HepG2 (cell line): ENCODE results near the gene TAS1R1. TPM values are rescaled to one million over a fixed set of nuclear protein-coding genes. Genes with fewer than 3 reads are reported as not detected.
A peak's percentile ranks its signal among the peaks of the same experiment; 100 is the strongest.

Experiments
- ADNP ChIP-seq: sonication (generic); formaldehyde crosslinking; IDR thresholded peaks from 2 replicates; pipeline ENCODE4 v1.4.0; 2020; ENCODE audit warnings: missing genetic modification reagents
- CCAR2 ChIP-seq: fragments of 200-400 bp; formaldehyde crosslinking; optimal IDR thresholded peaks from 2 replicates; pipeline ENCODE3; 2018; ENCODE audit warnings: low read depth, mild to moderate bottlenecking, low read length, moderate library complexity
- EEA1 ChIP-seq: sonication (generic); formaldehyde crosslinking; IDR thresholded peaks from 2 replicates; pipeline ENCODE4 v1.5.1; 2020; ENCODE audit warnings: mild to moderate bottlenecking, missing genetic modification reagents, borderline replicate concordance
- HCFC1 ChIP-seq: fragments of 150-350 bp; IDR thresholded peaks from 2 replicates; pipeline ENCODE4 v1.6.1; 2014; ENCODE audit warnings: low read depth, low read length
- KAT8 ChIP-seq: IDR thresholded peaks from 2 replicates; pipeline ENCODE4 v1.6.1; 2016; ENCODE audit warnings: missing genetic modification reagents, missing compliant biosample characterization
- KDM2A ChIP-seq: sonication (generic); formaldehyde crosslinking; IDR thresholded peaks from 2 replicates; pipeline ENCODE4 v1.4.0; 2020; ENCODE audit warnings: low read depth, missing genetic modification reagents, borderline replicate concordance
- KLF15 ChIP-seq: sonication (generic); formaldehyde crosslinking; IDR thresholded peaks from 2 replicates; pipeline ENCODE4 v1.8.1; 2023; ENCODE audit warnings: borderline replicate concordance, mild to moderate bottlenecking, inconsistent platforms, missing genetic modification reagents, mixed read lengths
- MTA1 ChIP-seq: sonication (generic); formaldehyde crosslinking; IDR thresholded peaks from 2 replicates; pipeline ENCODE4 v1.4.0; 2020; ENCODE audit warnings: missing genetic modification reagents, mild to moderate bottlenecking, borderline replicate concordance
- MXD4 ChIP-seq: IDR thresholded peaks from 2 replicates; pipeline ENCODE4 v1.6.1; 2016; ENCODE audit warnings: mild to moderate bottlenecking, missing biosample characterization, missing genetic modification reagents
- POLR2A ChIP-seq, 2 experiments: IDR thresholded peaks; 2 replicates each; pipeline ENCODE4 v1.6.1; 2011; ENCODE audit warnings: low read depth in 2 of 2, low read length in 2 of 2, mild to moderate bottlenecking in 1 of 2, moderate library complexity in 1 of 2; ENCODE audit not compliant: insufficient read depth in 1 of 2
- PRPF4 ChIP-seq: fragments of 200-400 bp; formaldehyde crosslinking; IDR thresholded peaks from 2 replicates; pipeline ENCODE4 v1.6.1; 2016; ENCODE audit warnings: low read length, low read depth; ENCODE audit not compliant: poor library complexity, severe bottlenecking
- PTBP1 ChIP-seq: fragments of 200-400 bp; formaldehyde crosslinking; IDR thresholded peaks from 2 replicates; pipeline ENCODE4 v1.6.1; 2018; ENCODE audit warnings: low read length, low read depth; ENCODE audit not compliant: poor library complexity, severe bottlenecking
- SRSF1 ChIP-seq: fragments of 200-400 bp; formaldehyde crosslinking; optimal IDR thresholded peaks from 2 replicates; pipeline ENCODE3; 2017; ENCODE audit warnings: mild to moderate bottlenecking, low read depth, low read length, moderate library complexity
- ZBTB7A ChIP-seq: sonication (generic); formaldehyde crosslinking; IDR thresholded peaks from 2 replicates; pipeline ENCODE4 v1.8.0; 2022; ENCODE audit warnings: mild to moderate bottlenecking, missing genetic modification reagents
- ZNF496 ChIP-seq: sonication (generic); formaldehyde crosslinking; IDR thresholded peaks from 2 replicates; pipeline ENCODE4 v1.8.1; 2023; ENCODE audit warnings: mild to moderate bottlenecking, moderate library complexity, missing genetic modification reagents; ENCODE audit not compliant: insufficient replicate concordance
- ZNF501 ChIP-seq: sonication (generic); formaldehyde crosslinking; IDR thresholded peaks from 2 replicates; pipeline ENCODE4 v1.5.1; 2020; ENCODE audit warnings: mild to moderate bottlenecking, moderate library complexity, missing genetic modification reagents
- ZNF768 ChIP-seq: sonication (generic); formaldehyde crosslinking; IDR thresholded peaks from 2 replicates; pipeline ENCODE4 v1.4.0; 2020; ENCODE audit warnings: missing genetic modification reagents
- ZNF776 ChIP-seq: sonication (generic); formaldehyde crosslinking; IDR thresholded peaks from 2 replicates; pipeline ENCODE4 v1.4.0; 2020; ENCODE audit warnings: mild to moderate bottlenecking, missing genetic modification reagents
- ZNF792 ChIP-seq: IDR thresholded peaks from 2 replicates; pipeline ENCODE4 v1.6.1; 2016
- polyA plus RNA-seq, 8 experiments: library from polyadenylated mRNA; depleted of rRNA in 3 of 8; stranded (reverse) in 7 of 8; unstranded in 1 of 8; fragments of >200 nt; fragmentation: Illumina TruSeq in 4 of 8; extraction: Trizol in 4 of 8; gene quantifications; 2 replicates each; pipeline versions ENCODE4 v1.2.1 to v1.2.3, GENCODE V29; 2011 to 2016; ENCODE audit warnings: low read depth in 4 of 8, missing spikeins in 1 of 8, mixed read lengths in 1 of 8; ENCODE audit not compliant: insufficient read depth in 1 of 8
- total RNA-seq, 5 experiments: library from RNA; depleted of rRNA; stranded (reverse); fragments of >200 nt; fragmentation: Illumina TruSeq; extraction: Trizol; gene quantifications; 2 replicates each; pipeline ENCODE4 v1.2.3, GENCODE V29; 2016; ENCODE audit warnings: low read depth in 1 of 5
- TF ChIP-seq, protein P1 (sequence below): sonication (generic); formaldehyde crosslinking; IDR thresholded peaks from 2 replicates; pipeline ENCODE4 v1.8.0; 2022; ENCODE audit warnings: missing genetic modification reagents, mild to moderate bottlenecking, borderline replicate concordance
- TF ChIP-seq, protein P2 (sequence below): sonication (generic); formaldehyde crosslinking; IDR thresholded peaks from 2 replicates; pipeline ENCODE4 v1.4.0; 2020; ENCODE audit warnings: missing genetic modification reagents
- TF ChIP-seq, protein P3 (sequence below): IDR thresholded peaks from 2 replicates; pipeline ENCODE4 v1.6.1; 2012; ENCODE audit warnings: inconsistent platforms
- TF ChIP-seq, protein P4 (sequence below): sonication (generic); formaldehyde crosslinking; IDR thresholded peaks from 2 replicates; pipeline ENCODE4 v1.4.0; 2020; ENCODE audit warnings: missing genetic modification reagents
- TF ChIP-seq, protein P5 (sequence below): IDR thresholded peaks from 2 replicates; pipeline ENCODE4 v1.6.1; 2018; ENCODE audit warnings: missing genetic modification reagents, mild to moderate bottlenecking, missing compliant biosample characterization

The TAS1R1 gene
- total and polyA plus RNA-seq, 2 of the 13 experiments (the other 11 are each of a cell fraction or from before 2014, with no cell fraction given) = 1.4 to 1.6 TPM

DNA sequence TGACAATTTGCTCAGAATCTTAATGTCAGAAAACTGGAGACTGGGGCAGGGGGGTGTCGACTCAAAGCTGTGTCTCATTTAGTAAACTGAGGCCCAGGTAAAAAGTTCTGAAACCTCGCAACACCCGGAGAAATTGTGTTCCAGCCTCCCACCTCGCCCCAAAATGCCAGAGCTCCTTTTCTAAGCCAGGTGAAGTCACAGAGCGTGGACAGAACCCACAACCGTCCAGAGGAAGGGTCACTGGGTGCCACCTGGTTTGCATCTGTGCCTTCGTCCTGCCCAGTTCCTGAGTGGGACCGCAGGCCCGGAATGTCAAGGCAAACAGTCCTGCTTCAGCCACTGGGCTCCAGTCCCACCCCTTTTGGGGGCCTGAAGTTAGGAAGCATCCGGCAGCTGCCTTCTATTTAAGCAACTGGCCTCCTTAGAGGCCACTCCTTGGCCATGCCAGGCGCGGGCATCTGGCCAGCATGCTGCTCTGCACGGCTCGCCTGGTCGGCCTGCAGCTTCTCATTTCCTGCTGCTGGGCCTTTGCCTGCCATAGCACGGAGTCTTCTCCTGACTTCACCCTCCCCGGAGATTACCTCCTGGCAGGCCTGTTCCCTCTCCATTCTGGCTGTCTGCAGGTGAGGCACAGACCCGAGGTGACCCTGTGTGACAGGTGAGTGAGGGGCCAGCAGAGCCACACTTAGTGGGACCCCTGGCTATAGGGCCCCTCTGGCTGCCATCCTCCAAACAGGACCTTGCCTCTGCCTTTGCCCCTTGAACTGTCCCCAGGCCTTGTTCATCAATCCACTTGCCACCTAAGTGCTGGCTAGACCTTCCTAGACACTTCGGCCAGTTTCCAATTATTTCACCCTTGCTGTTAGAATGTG lies at the start of gene TAS1R1 (continued):
- TF ChIP-seq ADNP (CRISPR knock-in tag) (no peak), ZBTB7A (CRISPR knock-in tag) (0 out of 2 replicates have a peak, but pooled peaks have one; percentile 36), MXD4 (CRISPR knock-in tag) (0 out of 2 replicates have a peak, but pooled peaks have one; percentile 23), KDM2A (CRISPR knock-in tag) (peak; percentile 20; the same call in 1 of the 2 replicates), HCFC1 (no peak), ZNF792 (CRISPR knock-in tag) (0 out of 2 replicates have a peak, but pooled peaks have one; percentile 36), ZNF501 (CRISPR knock-in tag) (peak; percentile 59; the same call in 1 of the 2 replicates), MTA1 (CRISPR knock-in tag) (peak; percentile 42; the same call in 1 of the 2 replicates), PRPF4 (no peak), CCAR2 (no peak), ZNF776 (no peak), KLF15 (no peak), EEA1 (CRISPR knock-in tag) (no peak), SRSF1 (peak; percentile 41), PTBP1 (no peak), POLR2A (IDR thresholded peaks at IDR 0.05; ENCODE audit: insufficient read depth in 1 of 2, low read depth in 2 of 2, low read length in 2 of 2) (no peak), ZNF496 (CRISPR knock-in tag) (no peak), KAT8 (0 out of 2 replicates have a peak, but pooled peaks have one; percentile 27), ZNF768 (CRISPR knock-in tag) (peak; percentile 57; the same call in 1 of the 2 replicates)
- TF ChIP-seq, protein P1, sequence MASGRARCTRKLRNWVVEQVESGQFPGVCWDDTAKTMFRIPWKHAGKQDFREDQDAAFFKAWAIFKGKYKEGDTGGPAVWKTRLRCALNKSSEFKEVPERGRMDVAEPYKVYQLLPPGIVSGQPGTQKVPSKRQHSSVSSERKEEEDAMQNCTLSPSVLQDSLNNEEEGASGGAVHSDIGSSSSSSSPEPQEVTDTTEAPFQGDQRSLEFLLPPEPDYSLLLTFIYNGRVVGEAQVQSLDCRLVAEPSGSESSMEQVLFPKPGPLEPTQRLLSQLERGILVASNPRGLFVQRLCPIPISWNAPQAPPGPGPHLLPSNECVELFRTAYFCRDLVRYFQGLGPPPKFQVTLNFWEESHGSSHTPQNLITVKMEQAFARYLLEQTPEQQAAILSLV (CRISPR knock-in tag) = no peak
- TF ChIP-seq, protein P2, sequence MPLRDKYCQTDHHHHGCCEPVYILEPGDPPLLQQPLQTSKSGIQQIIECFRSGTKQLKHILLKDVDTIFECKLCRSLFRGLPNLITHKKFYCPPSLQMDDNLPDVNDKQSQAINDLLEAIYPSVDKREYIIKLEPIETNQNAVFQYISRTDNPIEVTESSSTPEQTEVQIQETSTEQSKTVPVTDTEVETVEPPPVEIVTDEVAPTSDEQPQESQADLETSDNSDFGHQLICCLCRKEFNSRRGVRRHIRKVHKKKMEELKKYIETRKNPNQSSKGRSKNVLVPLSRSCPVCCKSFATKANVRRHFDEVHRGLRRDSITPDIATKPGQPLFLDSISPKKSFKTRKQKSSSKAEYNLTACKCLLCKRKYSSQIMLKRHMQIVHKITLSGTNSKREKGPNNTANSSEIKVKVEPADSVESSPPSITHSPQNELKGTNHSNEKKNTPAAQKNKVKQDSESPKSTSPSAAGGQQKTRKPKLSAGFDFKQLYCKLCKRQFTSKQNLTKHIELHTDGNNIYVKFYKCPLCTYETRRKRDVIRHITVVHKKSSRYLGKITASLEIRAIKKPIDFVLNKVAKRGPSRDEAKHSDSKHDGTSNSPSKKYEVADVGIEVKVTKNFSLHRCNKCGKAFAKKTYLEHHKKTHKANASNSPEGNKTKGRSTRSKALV (CRISPR knock-in tag) = no peak
- TF ChIP-seq, protein P3, sequence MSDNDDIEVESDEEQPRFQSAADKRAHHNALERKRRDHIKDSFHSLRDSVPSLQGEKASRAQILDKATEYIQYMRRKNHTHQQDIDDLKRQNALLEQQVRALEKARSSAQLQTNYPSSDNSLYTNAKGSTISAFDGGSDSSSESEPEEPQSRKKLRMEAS = peak; percentile 30; the same call in 1 of the 2 replicates
- TF ChIP-seq, protein P4, sequence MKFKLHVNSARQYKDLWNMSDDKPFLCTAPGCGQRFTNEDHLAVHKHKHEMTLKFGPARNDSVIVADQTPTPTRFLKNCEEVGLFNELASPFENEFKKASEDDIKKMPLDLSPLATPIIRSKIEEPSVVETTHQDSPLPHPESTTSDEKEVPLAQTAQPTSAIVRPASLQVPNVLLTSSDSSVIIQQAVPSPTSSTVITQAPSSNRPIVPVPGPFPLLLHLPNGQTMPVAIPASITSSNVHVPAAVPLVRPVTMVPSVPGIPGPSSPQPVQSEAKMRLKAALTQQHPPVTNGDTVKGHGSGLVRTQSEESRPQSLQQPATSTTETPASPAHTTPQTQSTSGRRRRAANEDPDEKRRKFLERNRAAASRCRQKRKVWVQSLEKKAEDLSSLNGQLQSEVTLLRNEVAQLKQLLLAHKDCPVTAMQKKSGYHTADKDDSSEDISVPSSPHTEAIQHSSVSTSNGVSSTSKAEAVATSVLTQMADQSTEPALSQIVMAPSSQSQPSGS (CRISPR knock-in tag) = 0 out of 2 replicates have a peak, but pooled peaks have one; percentile 21
- TF ChIP-seq, protein P5, sequence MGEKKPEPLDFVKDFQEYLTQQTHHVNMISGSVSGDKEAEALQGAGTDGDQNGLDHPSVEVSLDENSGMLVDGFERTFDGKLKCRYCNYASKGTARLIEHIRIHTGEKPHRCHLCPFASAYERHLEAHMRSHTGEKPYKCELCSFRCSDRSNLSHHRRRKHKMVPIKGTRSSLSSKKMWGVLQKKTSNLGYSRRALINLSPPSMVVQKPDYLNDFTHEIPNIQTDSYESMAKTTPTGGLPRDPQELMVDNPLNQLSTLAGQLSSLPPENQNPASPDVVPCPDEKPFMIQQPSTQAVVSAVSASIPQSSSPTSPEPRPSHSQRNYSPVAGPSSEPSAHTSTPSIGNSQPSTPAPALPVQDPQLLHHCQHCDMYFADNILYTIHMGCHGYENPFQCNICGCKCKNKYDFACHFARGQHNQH (CRISPR knock-in tag) = 0 out of 2 replicates have a peak, but pooled peaks have one; percentile 16
